Motor neuron (in vitro differentiated cells): Measurements from ENCODE around the gene APBB2. TPM values are rescaled to one million over a fixed set of nuclear protein-coding genes. Genes with fewer than 3 reads are reported as not detected.
A peak's percentile ranks its signal among the peaks of the same experiment; 100 is the strongest.

Experiments used
- ATAC-seq, 8 experiments: fragments of 200-7000 bp; cut with Tn5 transposase; replicated peaks in 6 of 8; 2 replicates each; pipeline ENCODE4 v1.8.0; 2021; ENCODE audit warnings: mild to moderate bottlenecking in 8 of 8, moderate library complexity in 8 of 8
- H3K27ac ChIP-seq, 2 donors: fragments of 250-450 bp; sonication (Bioruptor Pico); 2 replicates each; pipeline ENCODE4 v1.9.0; 2021; ENCODE audit warnings: antibody characterized with exemption in 2 of 2, mild to moderate bottlenecking in 2 of 2, moderate library complexity in 1 of 2
- H3K4me1 ChIP-seq, 2 donors: fragments of 250-450 bp; sonication (Bioruptor Pico); replicated peaks in 1 of 2; 2 replicates each; pipeline ENCODE4 v1.6.1; 2021; ENCODE audit warnings: antibody characterized with exemption in 2 of 2, mild to moderate bottlenecking in 2 of 2, moderate library complexity in 1 of 2
- H3K4me3 ChIP-seq, 5 donors: fragments of 250-450 bp; sonication (Bioruptor Pico); 2 replicates each; pipeline ENCODE4 v1.9.0; 2021; ENCODE audit warnings: antibody characterized with exemption in 5 of 5, mild to moderate bottlenecking in 5 of 5, moderate library complexity in 4 of 5
- WGBS, 10 experiments: fragments of 450-650 bp; shearing (Covaris generic); methylation state at CpG; one replicate each; pipeline ENCODE4 v1.0.0; 2022; 5-methylcytosine and 5-hydroxymethylcytosine counted together
- in situ Hi-C, 9 experiments: fragments of 400-800 bp; cut with MboI; loops; one replicate each; pipeline ENCODE4 v1.15.0; 2021; ENCODE audit warnings: low sequenced_read_pairs in 9 of 9, low pct_unique_long_range_greater_than_20kb in 2 of 9; ENCODE audit not compliant: unreplicated experiment in 9 of 9
- total RNA-seq, 8 experiments: library from RNA; unstranded; fragments of 300-600 nt; gene quantifications; 2 replicates each; pipeline versions ENCODE4 v1.2.3 to v1.2.4, GENCODE V29; 2022

Gene APBB2
- total RNA-seq, 8 experiments from 2014 or later = 32.2 to 68.9 (median 52.0) TPM

DNA sequence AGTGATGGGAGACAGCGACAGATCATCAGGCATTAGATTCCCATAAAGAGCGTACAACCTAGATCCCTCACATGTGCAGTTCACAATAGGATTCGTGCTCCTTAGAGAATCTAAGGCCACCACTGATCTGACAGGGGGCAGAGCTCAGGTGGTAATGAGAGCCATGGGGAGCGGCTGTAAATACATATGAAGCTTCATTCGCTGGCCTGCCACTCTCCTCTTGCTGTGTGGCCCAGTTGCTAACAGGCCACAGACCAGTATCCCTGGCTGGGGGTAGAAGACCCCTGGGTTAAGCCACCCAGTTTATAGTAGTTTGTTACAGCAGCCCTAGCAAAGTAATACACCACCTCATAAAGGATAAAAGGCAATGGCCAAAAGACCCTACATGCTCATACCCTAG, 30.3 kb downstream of the APBB2 start:
- in situ Hi-C loops = loop anchor here in 1 of 9 experiments (25.0 kb wide), 1 partner anchor 247 kb away; no protein-coding TSS in a partner anchor
- 75 to 100% (median 96%) methylated on average over 1 to 4 of the region's 5 CpGs; no CpG with 5 or more reads in 4 of the 10 experiments for WGBS, 10 experiments
- no peak for ATAC-seq
- no peak overlapping the region for H3K4me3 ChIP-seq
- peaks cover 0 to 8% of the 10 kb centered on the region in 2 donors for H3K4me1 ChIP-seq
- H3K27ac ChIP-seq = no peak overlapping the region

DNA sequence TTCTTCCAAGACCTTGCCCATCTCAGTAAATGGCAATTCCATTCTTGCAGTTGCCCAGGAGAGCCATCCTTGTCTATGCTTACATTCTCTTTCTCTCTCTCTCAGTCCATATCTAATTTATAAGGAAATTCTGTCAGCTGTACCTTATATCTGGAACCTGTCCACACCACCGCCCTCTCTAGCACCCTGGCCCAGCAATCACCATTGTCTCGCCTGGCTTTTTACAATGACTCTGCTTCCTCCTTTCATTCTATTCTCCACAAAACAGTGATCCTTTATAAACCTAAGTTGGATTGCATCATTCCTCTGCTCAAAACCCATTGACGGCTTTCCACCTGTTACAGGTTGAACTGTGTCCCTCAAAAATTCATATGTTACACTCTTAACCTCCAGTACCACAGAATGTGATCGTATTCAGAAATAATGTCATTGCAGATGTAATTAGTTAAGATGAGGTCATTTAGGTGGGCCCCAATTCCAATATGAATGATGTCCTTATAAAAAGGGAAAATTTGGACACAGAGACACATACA, 31.3 kb downstream of the APBB2 start:
- ATAC-seq = no peak
- WGBS, 10 experiments = 80 to 100% (median 96%) methylated on average over 1 to 4 of the region's 4 CpGs
- peaks cover 0 to 8% of the 10 kb centered on the region in 2 donors for H3K4me1 ChIP-seq
- H3K4me3 ChIP-seq = no peak overlapping the region
- H3K27ac ChIP-seq = no peak overlapping the region
- in situ Hi-C loops = loop anchor here in 1 of 9 experiments (25.0 kb wide), 1 partner anchor 246 kb away; no protein-coding TSS in a partner anchor

DNA sequence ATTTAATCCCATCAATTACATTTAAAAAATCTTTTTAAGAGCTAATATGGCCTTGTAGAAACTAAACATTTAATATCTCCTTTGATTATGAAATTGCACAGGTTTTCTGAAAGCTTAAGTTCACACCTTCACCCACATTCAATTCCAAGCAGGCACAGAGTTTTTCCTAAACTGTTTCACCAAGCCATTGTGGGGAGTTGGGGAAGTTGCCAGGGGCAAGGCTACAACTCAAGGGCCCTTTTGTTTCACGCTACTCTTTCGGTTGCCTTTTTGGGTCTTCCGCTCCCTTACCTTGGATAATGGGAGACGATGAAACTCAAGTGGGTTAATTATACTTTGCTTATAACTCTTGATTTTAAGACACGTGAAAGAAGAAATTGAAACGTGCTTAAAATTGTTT, 33.3 kb downstream of the APBB2 start:
- no peak overlapping the region for H3K27ac ChIP-seq
- in situ Hi-C loops = loop anchor here in 1 of 9 experiments (25.0 kb wide), 1 partner anchor 244 kb away; no protein-coding TSS in a partner anchor
- no peak for ATAC-seq
- H3K4me3 ChIP-seq = no peak overlapping the region
- WGBS, 10 experiments = 83 to 100% (median 94%) methylated on average over 2 to 6 of the region's 6 CpGs; no CpG with 5 or more reads in 1 of the 10 experiments
- H3K4me1 ChIP-seq = peaks cover 0 to 8% of the 10 kb centered on the region in 2 donors

DNA sequence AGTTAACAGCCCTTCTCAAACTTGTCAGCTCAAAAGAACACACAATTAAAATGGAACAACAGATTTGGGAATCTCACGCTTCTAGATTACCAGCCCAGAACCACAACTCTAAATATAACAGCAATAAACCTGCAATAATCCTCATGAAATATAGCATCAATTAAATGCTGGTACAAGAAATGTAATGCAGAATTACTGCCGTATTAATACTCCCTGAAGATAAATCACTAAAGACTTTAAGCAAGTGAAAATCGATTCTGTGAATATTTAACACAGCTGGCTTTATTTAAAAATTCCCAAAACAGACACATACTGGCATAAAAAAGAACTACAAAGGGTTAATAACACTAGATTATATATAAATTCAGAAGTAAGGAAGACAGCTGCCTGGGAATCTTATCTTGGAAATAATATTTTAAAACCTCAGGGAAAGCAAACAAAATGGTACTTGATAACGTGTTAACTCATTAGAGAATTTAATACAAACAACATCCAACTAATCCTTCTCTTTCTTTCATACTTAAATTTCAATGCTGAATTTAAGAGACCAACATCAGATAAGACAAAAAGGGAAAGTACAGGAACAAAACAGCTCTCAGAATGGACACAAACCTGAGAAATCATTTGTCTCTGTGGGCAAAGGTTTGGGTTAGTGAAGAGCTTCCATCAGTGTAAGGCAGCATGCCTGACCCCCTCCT, 34.7 kb downstream of the APBB2 start:
- 5 to 95% (median 67%) methylated on average over 2 to 4 of the region's 4 CpGs for WGBS, 10 experiments
- H3K4me1 ChIP-seq = peaks cover 0 to 8% of the 10 kb centered on the region in 2 donors
- no peak overlapping the region for H3K27ac ChIP-seq
- no peak overlapping the region for H3K4me3 ChIP-seq
- in situ Hi-C loops = loop anchor here in 1 of 9 experiments (25.0 kb wide), 1 partner anchor 242 kb away; no protein-coding TSS in a partner anchor
- ATAC-seq = no peak

DNA sequence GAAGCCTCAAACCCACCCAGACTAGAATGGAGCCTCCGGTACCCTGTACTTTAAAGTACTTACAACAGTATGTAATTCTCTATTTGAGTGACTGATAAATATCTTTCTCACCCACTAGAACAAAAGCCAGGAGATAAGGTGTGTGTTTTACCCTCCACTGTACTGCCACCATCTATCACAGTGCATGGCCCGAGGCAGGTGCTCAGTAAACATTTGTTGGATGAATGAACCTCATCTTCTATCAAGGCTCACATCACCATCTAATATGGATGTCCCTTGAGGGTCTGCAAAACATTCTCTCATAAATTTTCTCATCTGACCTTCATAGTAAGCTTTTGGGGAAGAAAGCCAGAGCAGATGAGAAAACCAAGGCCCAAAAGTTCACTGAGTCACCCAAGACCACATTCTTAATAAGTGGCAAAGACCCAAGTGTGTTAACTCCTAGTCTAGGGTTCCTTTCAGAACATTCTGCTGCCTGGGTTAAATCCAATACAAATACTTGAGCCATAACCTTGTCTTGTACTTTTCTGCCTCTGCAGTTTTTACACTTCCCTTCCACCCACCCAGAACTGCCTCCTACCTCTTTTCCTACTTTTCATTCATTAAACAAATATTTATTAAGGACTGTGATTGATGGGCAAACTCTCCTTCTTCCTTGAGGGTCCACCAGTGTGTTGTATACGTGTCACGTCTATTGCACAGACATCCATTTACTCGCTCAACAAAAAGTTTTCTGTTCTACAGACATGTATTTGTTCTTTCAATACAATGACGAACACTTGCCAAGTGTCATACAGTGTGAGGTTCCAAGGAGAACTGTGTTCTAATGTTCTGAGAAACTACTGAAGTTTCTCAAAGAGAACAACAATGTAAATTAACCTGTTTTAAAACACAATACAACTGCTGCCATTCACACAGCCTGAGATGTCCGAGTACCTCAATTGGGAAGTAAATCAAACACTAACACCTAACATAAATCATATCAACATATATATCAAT, 35.7 kb downstream of the APBB2 start:
- Histone ChIP-seq H3K4me1 (peaks cover 0 to 8% of the 10 kb centered on the region in 2 donors), H3K27ac (no peak overlapping the region), H3K4me3 (no peak overlapping the region)
- peak in 6 of 8 experiments; percentile 25 to 71 (median 38) for ATAC-seq
- whole genome bisulfite sequencing, 10 experiments = 0 to 86% (median 52%) methylated on average over 1 to 7 of the region's 7 CpGs; no CpG with 5 or more reads in 1 of the 10 experiments
- in situ Hi-C loops = loop anchor here in 1 of 9 experiments (25.0 kb wide), 1 partner anchor 241 kb away; no protein-coding TSS in a partner anchor

DNA sequence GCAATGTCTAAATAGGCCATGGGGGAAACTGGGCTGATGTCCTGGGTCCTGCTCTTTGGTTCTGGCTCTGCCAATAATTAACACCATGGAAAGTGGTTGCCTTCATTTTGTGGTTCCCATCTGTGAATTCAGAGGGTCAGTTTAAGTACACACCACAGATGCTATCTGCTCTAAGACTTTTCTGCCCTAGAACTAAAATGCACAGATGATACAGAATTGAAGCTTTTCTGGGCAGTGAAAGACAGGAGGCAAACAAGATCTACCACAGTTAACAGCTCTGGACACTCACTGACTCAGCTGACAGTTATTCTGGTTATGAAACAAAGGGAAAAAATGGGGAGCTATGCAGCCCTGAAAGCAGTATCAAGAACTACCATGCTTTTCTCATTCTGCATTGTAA, 37.3 kb downstream of the APBB2 start:
- Histone ChIP-seq H3K4me1 (peaks cover 0 to 8% of the 10 kb centered on the region in 2 donors), H3K4me3 (no peak overlapping the region), H3K27ac (no peak overlapping the region)
- peak in 2 of 8 experiments; percentile 61 to 74 for ATAC-seq
- in situ Hi-C loops = loop anchor here in 1 of 9 experiments (25.0 kb wide), 1 partner anchor 240 kb away; no protein-coding TSS in a partner anchor

DNA sequence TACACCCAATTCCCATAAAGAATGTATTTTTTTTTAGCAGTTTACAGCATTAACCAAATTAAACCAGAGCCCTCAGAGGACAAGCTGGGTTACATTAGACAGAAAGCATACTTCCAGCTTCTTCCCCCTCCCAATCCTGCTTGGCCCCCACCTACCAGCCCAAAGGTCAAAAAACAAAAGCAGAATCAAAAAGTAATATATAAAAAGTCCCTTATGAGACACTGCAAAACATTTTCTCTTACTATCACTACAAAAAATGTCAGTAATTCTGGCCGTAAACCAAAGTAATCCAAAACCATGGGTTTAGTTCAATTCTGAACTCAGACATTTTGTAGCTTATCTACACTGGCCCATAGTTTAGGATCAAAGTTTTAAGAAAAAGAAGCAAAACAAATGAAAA, 38.0 kb downstream of the APBB2 start:
- 17 to 100% (median 94%) methylated on average over 1 of the region's 1 CpG for WGBS, 10 experiments
- no peak for ATAC-seq
- in situ Hi-C loops = loop anchor here in 1 of 9 experiments (25.0 kb wide), 1 partner anchor 239 kb away; no protein-coding TSS in a partner anchor
- no peak overlapping the region for H3K4me3 ChIP-seq
- H3K27ac ChIP-seq = no peak overlapping the region
- peaks cover 0 to 8% of the 10 kb centered on the region in 2 donors for H3K4me1 ChIP-seq

DNA sequence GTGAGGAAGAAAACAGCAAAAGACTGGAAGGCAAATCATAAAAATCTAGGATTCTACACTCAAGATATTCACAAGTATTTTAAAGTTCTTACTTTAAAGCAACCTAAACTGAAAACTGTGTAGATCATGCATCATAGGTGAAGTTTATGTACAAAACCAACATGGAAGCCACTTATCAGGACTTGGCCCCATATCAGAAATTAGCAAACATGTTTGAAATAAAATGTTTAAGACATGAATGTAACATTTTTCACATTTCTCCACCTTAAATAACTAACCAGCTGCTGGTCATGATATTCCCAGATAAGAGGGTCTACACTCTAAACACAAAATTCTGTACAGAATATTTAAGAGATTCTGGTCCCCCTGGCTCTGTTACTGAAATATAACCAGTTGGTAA, 38.5 kb downstream of the APBB2 start:
- no peak for ATAC-seq
- no peak overlapping the region for H3K27ac ChIP-seq
- in situ Hi-C loops = loop anchor here in 1 of 9 experiments (25.0 kb wide), 1 partner anchor 238 kb away; no protein-coding TSS in a partner anchor
- peaks cover 0 to 8% of the 10 kb centered on the region in 2 donors for H3K4me1 ChIP-seq
- no peak overlapping the region for H3K4me3 ChIP-seq

DNA sequence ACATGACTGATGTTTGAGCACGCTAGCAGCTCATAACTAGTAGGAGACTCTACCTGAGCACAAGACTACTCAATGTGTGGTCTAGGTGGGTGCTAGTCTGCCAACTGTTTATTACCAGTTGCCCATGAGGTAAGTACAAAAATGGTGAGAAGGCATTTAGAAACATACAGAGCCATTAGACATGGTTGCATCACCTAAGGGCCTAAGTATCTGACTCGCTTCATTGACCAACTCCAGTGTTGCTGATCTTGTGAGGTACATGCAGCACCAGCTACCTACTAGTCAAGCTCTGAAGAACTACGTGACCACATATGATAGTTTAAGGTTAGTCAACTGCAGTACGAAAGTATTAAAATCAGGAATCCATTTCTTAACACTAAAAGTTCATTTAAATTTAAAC, 39.9 kb downstream of the APBB2 start:
- in situ Hi-C loops = no loop called here
- Histone ChIP-seq H3K4me3 (no peak overlapping the region), H3K27ac (no peak overlapping the region), H3K4me1 (peaks cover 0 to 3% of the 10 kb centered on the region in 2 donors)
- ATAC-seq = no peak
- WGBS, 10 experiments = 86 to 100% (median 99%) methylated on average over 1 to 4 of the region's 4 CpGs; no CpG with 5 or more reads in 2 of the 10 experiments

DNA sequence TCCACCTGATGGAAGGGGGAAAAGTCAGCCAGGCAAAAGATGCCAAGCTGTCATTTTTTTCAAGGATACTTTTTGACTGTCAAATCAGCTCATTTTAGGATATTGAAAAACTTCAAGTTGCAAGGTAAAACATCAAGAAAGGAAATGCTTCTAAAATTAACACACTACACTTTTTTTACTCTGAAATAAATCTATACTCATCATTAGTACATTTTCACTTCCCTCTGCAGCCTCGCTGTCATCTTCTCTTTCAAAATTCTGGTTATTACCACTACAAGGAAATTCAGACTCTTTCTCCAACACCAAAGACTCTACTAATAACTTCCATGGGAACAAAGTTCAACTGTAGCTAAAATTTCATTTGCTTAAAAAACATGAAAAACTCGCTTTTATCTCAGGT, 41.6 kb downstream of the APBB2 start:
- Histone ChIP-seq H3K27ac (no peak overlapping the region), H3K4me3 (no peak overlapping the region), H3K4me1 (no peaks in the 10 kb centered on the region)
- in situ Hi-C loops = no loop called here
- 38 to 100% (median 81%) methylated on average over 1 to 2 of the region's 2 CpGs for WGBS, 10 experiments
- ATAC-seq = no peak

DNA sequence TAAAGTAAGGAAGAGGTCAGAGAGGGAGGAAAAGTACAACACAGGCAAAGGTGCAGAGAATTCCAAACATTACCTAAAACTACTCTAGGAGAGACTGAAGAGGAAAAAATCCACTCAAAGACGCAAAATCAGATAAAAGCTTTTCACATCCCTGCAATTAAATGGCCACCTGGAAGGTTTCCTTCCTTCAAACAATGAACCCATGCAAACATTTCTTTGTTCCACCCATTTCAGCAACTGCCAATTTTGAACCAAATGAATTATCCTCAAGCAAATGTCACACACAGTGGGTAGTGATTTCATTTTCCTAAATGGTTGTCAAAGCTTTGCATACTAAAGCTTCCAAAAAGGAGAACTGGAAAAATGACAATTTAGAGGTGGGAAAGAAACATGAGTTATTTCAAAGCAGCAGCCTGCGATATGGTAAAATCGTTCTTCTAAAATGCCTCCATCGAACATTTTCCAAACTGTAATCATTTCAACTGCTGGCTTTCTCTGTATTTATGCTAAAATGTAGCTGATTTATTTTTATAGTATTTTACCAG, 45.0 kb downstream of the APBB2 start:
- Histone ChIP-seq H3K27ac (no peak overlapping the region), H3K4me1 (no peaks in the 10 kb centered on the region), H3K4me3 (no peak overlapping the region)
- in situ Hi-C loops = no loop called here
- ATAC-seq = no peak
- WGBS, 10 experiments = 86 to 100% (median 93%) methylated on average over 2 to 4 of the region's 4 CpGs

DNA sequence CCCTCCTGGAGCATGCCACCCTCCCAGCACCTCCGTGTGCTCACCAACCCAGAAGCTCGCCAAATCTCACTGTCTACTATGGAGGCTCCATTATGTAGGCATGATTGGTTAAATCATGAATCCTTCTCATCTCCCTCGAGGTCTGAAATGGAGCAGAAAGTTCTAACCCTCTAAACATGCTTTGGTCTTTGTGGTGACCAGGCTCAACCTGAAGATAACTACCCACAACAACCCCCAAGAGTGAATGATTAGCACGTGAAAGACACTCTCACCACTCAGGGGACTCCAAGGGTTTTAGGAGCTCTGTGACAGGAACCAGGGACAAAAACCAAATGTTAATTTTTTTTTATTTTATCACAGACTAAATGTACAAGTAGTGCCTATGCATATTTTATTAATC, 47.2 kb downstream of the APBB2 start:
- no peak for ATAC-seq
- Histone ChIP-seq H3K27ac (no peak overlapping the region), H3K4me1 (no peaks in the 10 kb centered on the region), H3K4me3 (no peak overlapping the region)
- in situ Hi-C loops = no loop called here
- 55 to 100% (median 100%) methylated on average over 1 to 4 of the region's 4 CpGs; no CpG with 5 or more reads in 1 of the 10 experiments for WGBS, 10 experiments
